Measurements from ENCODE around the gene KRTAP29-1. TPM values are rescaled to one million over a fixed set of nuclear protein-coding genes. Genes with fewer than 3 reads are reported as not detected.

The KRTAP29-1 gene
- total RNA-seq, 4 donors from 2014 or later = not detected

DNA sequence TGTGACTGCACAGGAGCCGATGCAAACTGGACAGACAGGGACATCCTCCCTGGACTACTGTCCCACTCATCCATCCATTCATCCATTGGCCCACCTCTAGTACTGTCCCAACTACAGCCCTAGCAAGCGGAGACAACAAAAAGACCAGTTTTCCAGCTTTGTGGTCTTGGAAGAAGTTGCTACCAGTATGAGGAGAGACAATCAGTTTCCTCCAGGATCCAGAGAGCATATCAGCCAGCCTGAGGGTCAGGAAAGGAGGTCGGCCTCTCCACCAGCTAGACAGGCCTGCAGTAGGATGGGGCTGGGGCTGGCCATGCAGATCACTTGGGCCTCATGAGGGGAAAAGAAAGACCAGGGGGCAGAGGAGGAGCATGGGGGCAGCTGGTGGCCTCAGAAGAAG, 31.2 kb upstream of the KRTAP29-1 start:
- no peak for DNase-seq (ENCODE audit: low spot score)
- no peak for ATAC-seq (ENCODE audit: low FRiP score)
- TF ChIP-seq CTCF (IDR thresholded peaks at IDR 0.05) = no peak

GRCh38 chr17:41333098-41333497, 30.4 kb upstream of the KRTAP29-1 start:
- no peak for TF ChIP-seq CTCF (IDR thresholded peaks at IDR 0.05)
- DNase-seq (ENCODE audit: low spot score) (no peak), ATAC-seq (ENCODE audit: low FRiP score) (no peak)

GRCh38 chr17:41332239-41332638, 29.6 kb upstream of the KRTAP29-1 start:
- TF ChIP-seq CTCF (IDR thresholded peaks at IDR 0.05) = no peak
- ATAC-seq (ENCODE audit: low FRiP score) = no peak
- DNase-seq (ENCODE audit: low spot score) = no peak

GRCh38 chr17:41331606-41332005, 29.0 kb upstream of the KRTAP29-1 start:
- no peak for TF ChIP-seq CTCF (IDR thresholded peaks at IDR 0.05)
- DNase-seq (ENCODE audit: low spot score) (no peak), ATAC-seq (ENCODE audit: low FRiP score) (no peak)

DNA sequence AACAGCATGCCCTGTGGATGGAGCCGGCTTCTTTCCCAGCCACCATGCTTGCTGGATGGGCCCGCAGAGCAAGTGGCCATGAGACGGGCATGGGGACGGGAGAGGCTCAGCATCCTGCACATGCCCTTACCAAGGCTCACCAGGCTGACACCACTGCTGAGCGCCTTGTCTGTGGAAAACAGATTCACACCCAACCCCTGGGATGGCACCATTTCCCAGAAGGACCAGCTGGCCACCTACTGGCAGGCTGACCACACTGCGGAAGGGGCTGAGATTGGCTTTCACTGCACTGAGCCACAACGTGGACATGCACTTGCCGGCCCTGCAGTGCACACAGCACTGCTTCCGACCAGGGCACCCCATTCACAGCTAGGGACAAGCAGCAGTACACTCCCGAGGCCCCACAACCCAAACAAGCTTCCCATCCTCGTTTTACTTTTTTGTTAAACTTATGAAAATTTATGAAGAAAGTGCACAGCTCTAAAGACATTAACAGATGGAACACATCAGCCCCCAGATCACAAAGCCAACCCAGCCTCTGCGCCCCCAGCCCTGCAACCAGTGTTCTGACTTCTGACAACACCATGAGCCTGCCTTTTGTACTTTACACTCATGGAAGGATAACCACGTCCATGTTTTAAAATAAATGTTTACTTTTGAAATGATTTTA, 26.8 kb upstream of the KRTAP29-1 start:
- TF ChIP-seq CTCF (IDR thresholded peaks at IDR 0.05) = no peak
- ATAC-seq (ENCODE audit: low FRiP score) (no peak), DNase-seq (ENCODE audit: low spot score) (no peak)

DNA sequence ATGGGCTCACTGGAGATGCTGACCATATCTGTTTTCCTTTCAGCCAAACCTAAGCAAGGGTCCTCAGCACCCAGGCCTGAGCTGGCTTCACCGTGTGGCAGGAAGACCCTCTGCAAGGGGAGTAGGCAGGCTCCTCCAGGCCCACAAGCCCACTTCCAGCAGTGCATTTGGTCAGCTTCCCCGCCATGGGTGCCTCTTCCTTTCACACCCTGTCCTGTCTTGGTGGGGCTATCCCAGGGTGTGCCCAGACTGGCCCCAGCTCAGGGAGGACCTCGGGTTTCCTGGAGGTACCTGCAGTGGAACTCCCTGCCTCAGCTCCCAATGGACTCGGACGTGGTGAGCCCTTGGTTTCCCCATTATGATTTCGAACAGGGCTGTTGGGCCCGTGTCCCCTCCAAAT, 25.6 kb upstream of the KRTAP29-1 start:
- ATAC-seq (ENCODE audit: low FRiP score) = no peak
- TF ChIP-seq CTCF (IDR thresholded peaks at IDR 0.05) = no peak

GRCh38 chr17:41327411-41328120, 24.9 kb upstream of the KRTAP29-1 start:
- TF ChIP-seq CTCF (IDR thresholded peaks at IDR 0.05) = no peak
- DNase-seq (ENCODE audit: low spot score) (no peak), ATAC-seq (ENCODE audit: low FRiP score) (no peak)

More for the DNA sequence above, 25.6 kb upstream of the KRTAP29-1 start:
- DNase-seq (ENCODE audit: low spot score) = no peak
